ENCODE results near the gene KCNG2.

GRCh38 chr18:79935098-79935480 is 137.4 kb downstream of the KCNG2 start:
- TF ChIP-seq RXRA (IDR thresholded peaks at IDR 0.05) (no peak), CTCF (IDR thresholded peaks at IDR 0.05; ENCODE audit: low read depth, low read length, missing input control) (no peak), NR2F2 (IDR thresholded peaks at IDR 0.05) (no peak), REST (IDR thresholded peaks at IDR 0.05) (no peak), ZBTB33 (IDR thresholded peaks at IDR 0.05) (no peak), EGR1 (IDR thresholded peaks at IDR 0.05; ENCODE audit: low read depth in 2 of 2) (no peak), YY1 (IDR thresholded peaks at IDR 0.05) (no peak), HNF4A (conservative IDR thresholded peaks at IDR 0.05) (no peak), SP1 (IDR thresholded peaks at IDR 0.05) (no peak), RAD21 (IDR thresholded peaks at IDR 0.05) (no peak), FOXA1 (IDR thresholded peaks at IDR 0.05) (no peak), GABPA (IDR thresholded peaks at IDR 0.05 in 1 of 2, conservative IDR thresholded peaks at IDR 0.05 in 1 of 2) (no peak)

All from liver (tissue), 3 donors.